ENCODE measurements around the gene TCF4. TPM values are rescaled to one million over a fixed set of nuclear protein-coding genes. Genes with fewer than 3 reads are reported as not detected.

The TCF4 gene
- total RNA-seq, 1 experiment from 2014 or later: 0.42 TPM

GRCh38 chr18:55219823-55220222 is 368.2 kb downstream of the TCF4 start:
- Histone ChIP-seq H2AFZ (ENCODE audit: low read depth, low read length, poor library complexity, severe bottlenecking) (no peak overlapping the region), H3K4me1 (ENCODE audit: control insufficient read depth in 1 of 2, insufficient read depth in 2 of 2, low read length in 2 of 2) (no peaks in the 10 kb centered on the region), H3K9ac (ENCODE audit: low read length) (no peak overlapping the region), H3K9me3 (ENCODE audit: control insufficient read depth in 1 of 2, insufficient read depth in 1 of 2, low read depth in 1 of 2, low read length in 2 of 2) (no peaks in the 10 kb centered on the region), H3K9me2 (ENCODE audit: insufficient read depth) (no peaks in the 10 kb centered on the region), H3K27ac (ENCODE audit: low read depth, low read length) (no peak overlapping the region), H3K4me2 (ENCODE audit: low read length) (no peak overlapping the region), H3K36me3 (ENCODE audit: control insufficient read depth in 1 of 2, insufficient read depth in 2 of 2, low read length in 2 of 2) (no peaks in the 10 kb centered on the region), H4K20me1 (ENCODE audit: insufficient read depth) (no peaks in the 10 kb centered on the region), H3K4me3 (replicated peaks in 1 of 2; ENCODE audit: low read depth in 1 of 2, low read length in 2 of 2) (no peak overlapping the region), H3K79me2 (ENCODE audit: insufficient read depth, low read length) (no peaks in the 10 kb centered on the region), H3K27me3 (ENCODE audit: insufficient read depth, low read length) (peaks cover 6% of the 10 kb centered on the region; the same call in 1 of the 2 replicates)
- BruUV-seq (replicated peaks): no TSS peak
- ATAC-seq: no peak
- ChIA-PET POLR2A (no interaction called here), CTCF (no interaction called here), RAD21 (ENCODE audit: low non-redundant PET in 1 of 2, low total read pairs in 2 of 2, uncharacterized antibody in 2 of 2, unreplicated experiment in 2 of 2) (no interaction called here)
- DNase-seq (ENCODE audit: low read depth, low spot score): no peak
- intact Hi-C loops (cut with micrococcal nuclease): no loop called here
- TF ChIP-seq, protein P1, sequence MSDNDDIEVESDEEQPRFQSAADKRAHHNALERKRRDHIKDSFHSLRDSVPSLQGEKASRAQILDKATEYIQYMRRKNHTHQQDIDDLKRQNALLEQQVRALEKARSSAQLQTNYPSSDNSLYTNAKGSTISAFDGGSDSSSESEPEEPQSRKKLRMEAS (IDR thresholded peaks at IDR 0.05): no peak
- no peak for TF ChIP-seq EZH2phosphoT487 (IDR thresholded peaks at IDR 0.05; ENCODE audit: borderline replicate concordance)
- TF ChIP-seq SIN3A (IDR thresholded peaks at IDR 0.05; ENCODE audit: low read depth): no peak
- no peak for TF ChIP-seq POLR2AphosphoS5 (IDR thresholded peaks at IDR 0.05; ENCODE audit: low read depth, low read length)

GRCh38 chr18:55219059-55219458 is 368.9 kb downstream of the TCF4 start:
- DNase-seq (ENCODE audit: low read depth, low spot score) (no peak), ATAC-seq (no peak)
- ChIA-PET CTCF (no interaction called here), RAD21 (ENCODE audit: low non-redundant PET in 1 of 2, low total read pairs in 2 of 2, uncharacterized antibody in 2 of 2, unreplicated experiment in 2 of 2) (no interaction called here), POLR2A (no interaction called here)
- H3K27me3 ChIP-seq (ENCODE audit: insufficient read depth, low read length): peaks cover 6% of the 10 kb centered on the region; the same call in 1 of the 2 replicates
- no peak overlapping the region for H2AFZ ChIP-seq (ENCODE audit: low read depth, low read length, poor library complexity, severe bottlenecking)
- H4K20me1 ChIP-seq (ENCODE audit: insufficient read depth): no peaks in the 10 kb centered on the region
- no peak for TF ChIP-seq CBX3 (IDR thresholded peaks at IDR 0.05; ENCODE audit: low read depth)
- no peak for TF ChIP-seq POLR2AphosphoS5 (IDR thresholded peaks at IDR 0.05; ENCODE audit: low read depth, low read length)
- TF ChIP-seq ZBTB33 (IDR thresholded peaks at IDR 0.05; ENCODE audit: extremely low read depth, insufficient replicate concordance, low read length): no peak
- no peaks in the 10 kb centered on the region for H3K9me2 ChIP-seq (ENCODE audit: insufficient read depth)
- H3K36me3 ChIP-seq (ENCODE audit: control insufficient read depth in 1 of 2, insufficient read depth in 2 of 2, low read length in 2 of 2): no peaks in the 10 kb centered on the region
- H3K79me2 ChIP-seq (ENCODE audit: insufficient read depth, low read length): no peaks in the 10 kb centered on the region
- H3K4me1 ChIP-seq (ENCODE audit: control insufficient read depth in 1 of 2, insufficient read depth in 2 of 2, low read length in 2 of 2): no peaks in the 10 kb centered on the region
- no peak overlapping the region for H3K27ac ChIP-seq (ENCODE audit: low read depth, low read length)
- no peak overlapping the region for H3K9ac ChIP-seq (ENCODE audit: low read length)
- H3K4me3 ChIP-seq (replicated peaks in 1 of 2; ENCODE audit: low read depth in 1 of 2, low read length in 2 of 2): no peak overlapping the region
- no peak overlapping the region for H3K4me2 ChIP-seq (ENCODE audit: low read length)
- no peaks in the 10 kb centered on the region for H3K9me3 ChIP-seq (ENCODE audit: control insufficient read depth in 1 of 2, insufficient read depth in 1 of 2, low read depth in 1 of 2, low read length in 2 of 2)
- BruUV-seq (replicated peaks): no TSS peak
- intact Hi-C loops (cut with micrococcal nuclease): no loop called here
